Measurements from ENCODE around the gene ITIH4.
"Not testable (repeated sequence)": the region's sequence is repeated elsewhere in the genome, so short reads cannot be mapped to it uniquely, and the experiment has no call there.

ITIH4 gene

GRCh38 chr3:52779837-52780585 is 50.5 kb downstream of the ITIH4 start:
- DNase-seq, result no peak

- DNase-seq, result no peak
Measured at GRCh38 chr3:52779011-52779836, 51.2 kb downstream of the ITIH4 start.

- DNase-seq, result no peak
Measured at GRCh38 chr3:52777959-52778805, 52.3 kb downstream of the ITIH4 start.

GRCh38 chr3:52777127-52777958 is 53.1 kb downstream of the ITIH4 start, which contains the start of gene ITIH1:
Gene ITIH1, plus strand, starts transcription at chr3:52777599. Its CDS starts 17 bp downstream, at chr3:52777616.
- no peak for DNase-seq

- not testable (repeated sequence) for DNase-seq
Measured at GRCh38 chr3:52776486-52776885, 54.0 kb downstream of the ITIH4 start.

GRCh38 chr3:52775877-52776276 is 54.6 kb downstream of the ITIH4 start:
- no peak for DNase-seq

- DNase-seq, result peak; percentile 17 to 35
Measured at GRCh38 chr3:52774901-52775864, 55.3 kb downstream of the ITIH4 start.

- DNase-seq, result no peak
Measured at GRCh38 chr3:52774066-52774713, 56.3 kb downstream of the ITIH4 start.

GRCh38 chr3:52773361-52774065 is 57.0 kb downstream of the ITIH4 start:
- no peak for DNase-seq

- no peak for DNase-seq
Measured at GRCh38 chr3:52771702-52772101, 58.8 kb downstream of the ITIH4 start.

- DNase-seq, result no peak
Measured at GRCh38 chr3:52771334-52771681, 59.2 kb downstream of the ITIH4 start.

GRCh38 chr3:52770496-52771333 is 59.8 kb downstream of the ITIH4 start, which contains the start of gene NEK4:
Gene NEK4, minus strand, starts transcription at chr3:52770940. Its CDS starts 194 bp downstream, at chr3:52770746.
- peak; percentile 85 to 86 for DNase-seq

GRCh38 chr3:52769786-52770455 is 60.6 kb downstream of the ITIH4 start:
- DNase-seq, result no peak

GRCh38 chr3:52763466-52763865 is 67.0 kb downstream of the ITIH4 start:
- no peak for DNase-seq

All from SHP77 (cell line).